ENCODE measurements around the gene ZEB1.
"Not testable (repeated sequence)": the region's sequence is repeated elsewhere in the genome, so short reads cannot be mapped to it uniquely, and the experiment has no call there.

The ZEB1 gene

GRCh38 chr10:31362023-31362641 lies 43.1 kb downstream of the ZEB1 start:
- H3K4me3 ChIP-seq (replicated peaks; ENCODE audit: low read depth, low read length) = no peak overlapping the region
- no peak for TF ChIP-seq CTCF (IDR thresholded peaks at IDR 0.05; ENCODE audit: insufficient read depth, low read length, poor library complexity, severe bottlenecking)
- H3K36me3 ChIP-seq (ENCODE audit: control insufficient read depth, insufficient read depth, low read length) = no peaks in the 10 kb centered on the region; the same call in none of the 2 replicates
- no peak for DNase-seq (ENCODE audit: extremely low read depth, insufficient read length)
- H3K27me3 ChIP-seq (replicated peaks; ENCODE audit: control insufficient read depth, insufficient read depth, low read length) = no peaks in the 10 kb centered on the region

GRCh38 chr10:31363696-31364095 lies 44.7 kb downstream of the ZEB1 start:
- not testable (repeated sequence) for H3K4me3 ChIP-seq (replicated peaks; ENCODE audit: low read depth, low read length); H3K36me3 ChIP-seq (ENCODE audit: control insufficient read depth, insufficient read depth, low read length); H3K27me3 ChIP-seq (replicated peaks; ENCODE audit: control insufficient read depth, insufficient read depth, low read length); DNase-seq (ENCODE audit: extremely low read depth, insufficient read length)

GRCh38 chr10:31364238-31364637 lies 45.2 kb downstream of the ZEB1 start:
- not testable (repeated sequence) for H3K4me3 ChIP-seq (replicated peaks; ENCODE audit: low read depth, low read length); DNase-seq (ENCODE audit: extremely low read depth, insufficient read length); H3K27me3 ChIP-seq (replicated peaks; ENCODE audit: control insufficient read depth, insufficient read depth, low read length); H3K36me3 ChIP-seq (ENCODE audit: control insufficient read depth, insufficient read depth, low read length)

- H3K4me3 ChIP-seq (replicated peaks; ENCODE audit: low read depth, low read length) = no peak overlapping the region
- H3K27me3 ChIP-seq (replicated peaks; ENCODE audit: control insufficient read depth, insufficient read depth, low read length) = no peaks in the 10 kb centered on the region
- DNase-seq (ENCODE audit: extremely low read depth, insufficient read length) = no peak
- TF ChIP-seq CTCF (IDR thresholded peaks at IDR 0.05; ENCODE audit: insufficient read depth, low read length, poor library complexity, severe bottlenecking) = no peak
- no peaks in the 10 kb centered on the region; the same call in none of the 2 replicates for H3K36me3 ChIP-seq (ENCODE audit: control insufficient read depth, insufficient read depth, low read length)
Observed at GRCh38 chr10:31366703-31367102, 47.7 kb downstream of the ZEB1 start.

GRCh38 chr10:31368724-31369123 lies 49.7 kb downstream of the ZEB1 start:
- no peak overlapping the region for H3K4me3 ChIP-seq (replicated peaks; ENCODE audit: low read depth, low read length)
- DNase-seq (ENCODE audit: extremely low read depth, insufficient read length) = no peak
- TF ChIP-seq CTCF (IDR thresholded peaks at IDR 0.05; ENCODE audit: insufficient read depth, low read length, poor library complexity, severe bottlenecking) = no peak
- no peaks in the 10 kb centered on the region; the same call in 1 of the 2 replicates for H3K36me3 ChIP-seq (ENCODE audit: control insufficient read depth, insufficient read depth, low read length)
- no peaks in the 10 kb centered on the region for H3K27me3 ChIP-seq (replicated peaks; ENCODE audit: control insufficient read depth, insufficient read depth, low read length)

- DNase-seq (ENCODE audit: extremely low read depth, insufficient read length) = no peak
Observed at GRCh38 chr10:31372439-31372838, 53.4 kb downstream of the ZEB1 start.

More at GRCh38 chr10:31372439-31372838, 53.4 kb downstream of the ZEB1 start:
- Histone ChIP-seq H3K27me3 (replicated peaks; ENCODE audit: control insufficient read depth, insufficient read depth, low read length) (no peaks in the 10 kb centered on the region), H3K36me3 (ENCODE audit: control insufficient read depth, insufficient read depth, low read length) (no peaks in the 10 kb centered on the region), H3K4me3 (replicated peaks; ENCODE audit: low read depth, low read length) (no peak overlapping the region)
- TF ChIP-seq CTCF (IDR thresholded peaks at IDR 0.05; ENCODE audit: insufficient read depth, low read length, poor library complexity, severe bottlenecking) = no peak

Measured in GM06990 (cell line).